Activated CD8-positive, alpha-beta memory T cell treated with anti-CD3 and anti-CD28 coated beads, Interleukin-2, amount 10 ng/mL, durations not matched to agents 7 days and 5 days (primary cell): ENCODE data around the gene KIF1B. TPM values are rescaled to one million over a fixed set of nuclear protein-coding genes. Genes with fewer than 3 reads are reported as not detected.

Experiments
- ATAC-seq: fragments of 150-1000 bp; cut with Tn5 transposase; one replicate; pipeline ENCODE4 v1.10.0; 2021; ENCODE audit warnings: moderate library complexity
- CTCF ChIA-PET: fragments of 350-600 bp; sonication (Branson Sonifier 250); formaldehyde crosslinking; loops from one replicate; lab custom pipeline; 2021; ENCODE audit warnings: antibody characterized with exemption; lab: Charles Lee
- DNase-seq: peaks from one replicate; pipeline ENCODE4 v3.0.0-alpha.2; 2020
- H3K27ac Mint-ChIP-seq: one replicate; pipeline ENCODE4 v1.8.0; 2021; ENCODE audit warnings: mild to moderate bottlenecking, mixed read lengths
- H3K27me3 Mint-ChIP-seq: one replicate; pipeline ENCODE4 v1.8.0; 2021; ENCODE audit warnings: mixed read lengths
- H3K36me3 Mint-ChIP-seq: one replicate; pipeline ENCODE4 v1.8.0; 2021; ENCODE audit warnings: mild to moderate bottlenecking, mixed read lengths
- H3K4me1 Mint-ChIP-seq: one replicate; pipeline ENCODE4 v1.8.0; 2021; ENCODE audit warnings: mixed read lengths
- H3K4me3 Mint-ChIP-seq: one replicate; pipeline ENCODE4 v1.8.0; 2021; ENCODE audit warnings: mild to moderate bottlenecking, moderate library complexity, mixed read lengths
- H3K9me3 Mint-ChIP-seq: one replicate; pipeline ENCODE4 v1.8.0; 2022; ENCODE audit warnings: low read depth, mixed read lengths
- total RNA-seq, 2 experiments: library from RNA; stranded (reverse); gene quantifications; one replicate each; pipeline ENCODE4 v1.2.3, GENCODE V29; 2021

KIF1B gene
- total RNA-seq, 2 experiments from 2014 or later, result 14.2 to 21.3 TPM

DNA sequence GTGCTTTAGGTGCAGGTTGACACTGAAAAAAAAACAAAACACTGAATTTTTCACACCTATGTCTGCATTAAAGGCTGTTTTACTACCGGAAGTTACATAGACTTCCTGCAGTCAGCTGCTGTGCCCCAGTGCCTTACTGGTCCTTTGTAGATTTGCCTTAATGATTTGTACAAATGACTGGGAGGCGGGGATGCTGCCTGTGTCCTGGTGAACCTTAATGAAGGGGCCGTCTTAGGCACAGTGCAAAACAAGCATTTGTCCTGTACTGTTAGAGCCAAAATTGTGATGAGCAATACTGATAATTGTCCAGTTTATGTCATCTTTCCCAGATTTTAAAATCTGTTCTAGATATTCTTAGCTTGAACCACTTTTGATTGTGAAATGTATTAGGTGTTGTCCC lies 97.6 kb downstream of the KIF1B start:
- H3K27ac Mint-ChIP-seq, result no peak overlapping the region
- H3K4me1 Mint-ChIP-seq, result peaks cover 10% of the 10 kb centered on the region
- no peaks in the 10 kb centered on the region for H3K27me3 Mint-ChIP-seq
- H3K36me3 Mint-ChIP-seq, result peaks cover 20% of the 10 kb centered on the region
- CTCF ChIA-PET, result interaction anchor here (1.0 to 1.5 kb wide), 4 partner anchors 9 to 241 kb away, joined by 3 to 4 read pairs (median 3); partner anchors contain the start of gene KIF1B
- peak; percentile 47 for DNase-seq
- ATAC-seq, result peak; percentile 70
- H3K4me3 Mint-ChIP-seq, result no peak overlapping the region
- H3K9me3 Mint-ChIP-seq, result no peaks in the 10 kb centered on the region

- peaks cover 6% of the 10 kb centered on the region for H3K36me3 Mint-ChIP-seq
- no peaks in the 10 kb centered on the region for H3K9me3 Mint-ChIP-seq
- no peak for ATAC-seq
- H3K27ac Mint-ChIP-seq, result no peak overlapping the region
- no peak for DNase-seq
- H3K27me3 Mint-ChIP-seq, result no peaks in the 10 kb centered on the region
- H3K4me3 Mint-ChIP-seq, result no peak overlapping the region
- peaks cover 10% of the 10 kb centered on the region for H3K4me1 Mint-ChIP-seq
- CTCF ChIA-PET, result interaction anchor here (0.5 to 1.0 kb wide), 2 partner anchors 99 to 812 kb away, joined by 3 read pairs; partner anchors contain the start of gene KIF1B
Observed at GRCh38 chr1:10309243-10310011, 99.1 kb downstream of the KIF1B start.

- H3K27ac Mint-ChIP-seq, result no peak overlapping the region
- H3K27me3 Mint-ChIP-seq, result no peaks in the 10 kb centered on the region
- no peak for DNase-seq
- ATAC-seq, result no peak
- no peaks in the 10 kb centered on the region for H3K9me3 Mint-ChIP-seq
- H3K4me3 Mint-ChIP-seq, result no peak overlapping the region
- peaks cover 7% of the 10 kb centered on the region for H3K4me1 Mint-ChIP-seq
- CTCF ChIA-PET, result no interaction called here
- peaks cover 2% of the 10 kb centered on the region for H3K36me3 Mint-ChIP-seq
Observed at GRCh38 chr1:10316752-10317151, 106.4 kb downstream of the KIF1B start.

GRCh38 chr1:10319750-10320149 lies 109.4 kb downstream of the KIF1B start:
- DNase-seq (no peak), ATAC-seq (no peak)
- H3K27ac Mint-ChIP-seq, result no peak overlapping the region
- CTCF ChIA-PET, result interaction anchor here (1.2 kb wide), 1 partner anchor 110 kb away, joined by 3 read pairs; no protein-coding TSS in a partner anchor
- no peaks in the 10 kb centered on the region for H3K27me3 Mint-ChIP-seq
- H3K36me3 Mint-ChIP-seq, result peaks cover 9% of the 10 kb centered on the region
- H3K4me1 Mint-ChIP-seq, result peaks cover 12% of the 10 kb centered on the region
- H3K4me3 Mint-ChIP-seq, result no peak overlapping the region
- no peaks in the 10 kb centered on the region for H3K9me3 Mint-ChIP-seq

- CTCF ChIA-PET, result interaction anchor here (0.7 to 2.0 kb wide), 2 partner anchors 110 to 1210 kb away, joined by 3 to 5 read pairs; partner anchors contain the start of gene KIF1B
- Mint-ChIP-seq H3K4me3 (no peak overlapping the region), H3K36me3 (peaks cover 9% of the 10 kb centered on the region), H3K27ac (no peak overlapping the region), H3K27me3 (no peaks in the 10 kb centered on the region), H3K4me1 (peaks cover 12% of the 10 kb centered on the region), H3K9me3 (no peaks in the 10 kb centered on the region)
- DNase-seq, result no peak
- ATAC-seq, result no peak
Observed at GRCh38 chr1:10320336-10320735, 110.0 kb downstream of the KIF1B start.

DNA sequence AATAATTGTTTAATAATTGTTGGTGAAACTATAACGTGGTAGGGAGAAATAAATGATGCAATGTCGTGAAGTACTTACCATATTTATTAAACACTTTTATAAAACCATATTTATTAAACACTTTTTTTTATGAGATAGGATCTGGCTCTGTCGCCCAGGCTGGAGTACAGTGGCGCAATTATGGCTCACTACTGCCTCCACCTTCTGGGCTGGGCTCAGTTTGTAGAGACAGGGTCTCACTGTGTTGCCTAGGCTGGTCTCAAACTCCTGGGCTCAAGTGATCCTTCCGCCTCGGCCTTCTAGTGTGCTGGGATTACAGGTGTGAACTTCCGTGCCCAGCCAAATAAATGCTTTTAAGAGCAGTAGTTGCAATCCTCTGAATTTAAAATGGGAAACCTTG lies 112.5 kb downstream of the KIF1B start:
- H3K27ac Mint-ChIP-seq, result no peak overlapping the region
- H3K27me3 Mint-ChIP-seq, result no peaks in the 10 kb centered on the region
- no peak for ATAC-seq
- H3K9me3 Mint-ChIP-seq, result no peaks in the 10 kb centered on the region
- no peak for DNase-seq
- peaks cover 19% of the 10 kb centered on the region for H3K36me3 Mint-ChIP-seq
- no peak overlapping the region for H3K4me3 Mint-ChIP-seq
- CTCF ChIA-PET, result no interaction called here
- H3K4me1 Mint-ChIP-seq, result peaks cover 12% of the 10 kb centered on the region

DNA sequence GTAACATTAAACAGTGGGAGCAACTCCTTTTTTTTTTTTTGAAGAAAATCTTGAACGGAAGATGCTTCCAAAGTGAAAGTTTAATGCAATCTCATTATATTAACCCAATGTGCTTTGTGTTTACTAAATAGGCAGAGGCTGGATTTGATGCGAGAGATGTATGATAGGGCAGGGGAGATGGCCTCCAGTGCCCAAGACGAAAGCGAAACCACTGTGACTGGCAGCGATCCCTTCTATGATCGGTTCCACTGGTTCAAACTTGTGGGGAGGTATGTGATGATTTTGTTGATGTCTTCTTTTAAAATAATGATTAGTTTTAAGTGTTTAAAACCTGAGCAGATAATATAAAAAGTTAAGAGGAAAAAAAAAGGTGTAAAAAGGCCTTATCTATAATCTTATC lies 114.3 kb downstream of the KIF1B start:
- Mint-ChIP-seq H3K27me3 (no peaks in the 10 kb centered on the region), H3K9me3 (no peaks in the 10 kb centered on the region)
- CTCF ChIA-PET, result no interaction called here

DNA sequence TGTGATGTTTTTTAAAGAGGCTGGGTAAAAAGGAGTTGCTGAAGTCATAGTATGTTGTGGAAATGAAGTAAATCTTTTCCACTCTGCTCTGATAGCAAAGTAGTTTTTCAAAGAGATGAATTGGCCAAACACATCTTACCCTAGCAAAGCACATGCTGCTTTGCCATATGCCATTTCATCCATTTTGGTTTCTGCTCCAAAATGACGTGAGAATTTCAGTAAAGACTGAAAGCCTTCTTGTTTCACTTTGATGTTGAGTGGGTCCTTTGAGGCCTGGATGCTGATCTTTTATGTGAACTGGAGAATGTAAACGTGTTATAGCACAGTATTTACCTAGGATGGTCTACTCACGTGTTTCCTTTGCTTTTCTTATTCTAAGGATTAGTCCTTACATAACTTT lies 115.2 kb downstream of the KIF1B start:
- no peak for DNase-seq
- no peak for ATAC-seq
- Mint-ChIP-seq H3K36me3 (peaks cover 19% of the 10 kb centered on the region), H3K4me3 (no peak overlapping the region), H3K27me3 (no peaks in the 10 kb centered on the region), H3K27ac (peak overlapping the region; percentile 50), H3K4me1 (peaks cover 7% of the 10 kb centered on the region), H3K9me3 (no peaks in the 10 kb centered on the region)
- CTCF ChIA-PET, result no interaction called here

More for the DNA sequence above, 114.3 kb downstream of the KIF1B start:
- H3K36me3 Mint-ChIP-seq, result peaks cover 19% of the 10 kb centered on the region
- ATAC-seq (peak; percentile 65), DNase-seq (no peak)
- peak overlapping the region; percentile 50 for H3K27ac Mint-ChIP-seq
- peaks cover 7% of the 10 kb centered on the region for H3K4me1 Mint-ChIP-seq
- peak overlapping the region; percentile 19 for H3K4me3 Mint-ChIP-seq

DNA sequence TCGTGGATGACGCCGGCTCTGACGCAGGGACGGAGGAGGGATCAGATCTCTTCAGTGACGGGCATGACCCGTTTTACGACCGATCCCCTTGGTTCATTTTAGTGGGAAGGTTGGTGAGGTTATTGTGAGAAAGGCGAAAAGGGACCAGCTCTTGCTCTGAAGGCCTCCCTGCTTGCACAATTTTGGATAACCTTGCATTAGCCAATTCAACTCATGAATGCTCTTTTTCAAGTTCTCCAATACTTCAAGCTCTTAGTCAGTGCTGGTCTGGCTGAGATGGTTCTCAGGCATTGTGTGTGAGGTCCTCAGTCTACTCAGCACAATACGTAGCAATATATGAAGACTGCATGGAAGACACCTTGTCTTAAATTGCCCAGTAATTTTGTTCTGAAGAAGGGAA lies 115.9 kb downstream of the KIF1B start:
- Mint-ChIP-seq H3K9me3 (no peaks in the 10 kb centered on the region), H3K36me3 (peaks cover 19% of the 10 kb centered on the region), H3K4me1 (peaks cover 7% of the 10 kb centered on the region), H3K27me3 (no peaks in the 10 kb centered on the region), H3K27ac (no peak overlapping the region), H3K4me3 (no peak overlapping the region)
- no peak for DNase-seq
- ATAC-seq, result no peak
- CTCF ChIA-PET, result no interaction called here

- H3K27me3 Mint-ChIP-seq, result no peaks in the 10 kb centered on the region
- DNase-seq (no peak), ATAC-seq (no peak)
- no peaks in the 10 kb centered on the region for H3K9me3 Mint-ChIP-seq
- H3K4me3 Mint-ChIP-seq, result no peak overlapping the region
- H3K36me3 Mint-ChIP-seq, result peaks cover 17% of the 10 kb centered on the region
- peaks cover 7% of the 10 kb centered on the region for H3K4me1 Mint-ChIP-seq
- CTCF ChIA-PET, result interaction anchor here (0.8 to 1.2 kb wide), 2 partner anchors 10 to 118 kb away, joined by 3 to 4 read pairs; partner anchors contain the start of gene KIF1B
- no peak overlapping the region for H3K27ac Mint-ChIP-seq
Observed at GRCh38 chr1:10328180-10328963, 118.0 kb downstream of the KIF1B start.

GRCh38 chr1:10337436-10337835 lies 127.1 kb downstream of the KIF1B start:
- H3K27ac Mint-ChIP-seq, result no peak overlapping the region

DNA sequence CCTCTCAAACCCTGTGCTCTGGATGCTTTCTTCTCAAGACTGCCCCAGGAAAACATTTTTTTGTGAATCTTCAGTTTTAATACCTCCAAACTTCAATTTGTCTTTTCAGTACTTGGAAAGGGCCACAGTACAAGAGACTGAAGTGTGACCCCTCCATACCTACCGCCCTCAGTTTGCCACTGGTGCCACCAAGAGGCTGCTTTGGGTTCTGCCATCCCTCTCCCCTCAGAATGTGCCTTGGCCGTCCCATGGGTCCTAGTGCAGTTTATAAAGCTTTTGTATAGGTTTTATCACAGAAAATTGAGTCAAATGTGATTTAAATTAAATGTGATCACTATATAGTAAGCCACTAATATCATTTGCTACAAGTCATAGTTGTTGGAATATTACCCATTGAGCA lies 127.7 kb downstream of the KIF1B start:
- ATAC-seq (peak; percentile 84), DNase-seq (peak; percentile 65)
- no peak overlapping the region for H3K27ac Mint-ChIP-seq
- no peaks in the 10 kb centered on the region for H3K4me1 Mint-ChIP-seq
- no peak overlapping the region for H3K4me3 Mint-ChIP-seq
- no peaks in the 10 kb centered on the region for H3K27me3 Mint-ChIP-seq
- H3K36me3 Mint-ChIP-seq, result peaks cover 6% of the 10 kb centered on the region
- H3K9me3 Mint-ChIP-seq, result no peaks in the 10 kb centered on the region
- CTCF ChIA-PET, result interaction anchor here (0.6 to 6.3 kb wide), 10 partner anchors 10 to 178 kb away, joined by 3 to 50 read pairs (median 3); partner anchors contain the start of genes CENPS and KIF1B

More at GRCh38 chr1:10337436-10337835, 127.1 kb downstream of the KIF1B start:
- Mint-ChIP-seq H3K9me3 (no peaks in the 10 kb centered on the region), H3K4me3 (no peak overlapping the region), H3K27me3 (no peaks in the 10 kb centered on the region), H3K36me3 (peaks cover 4% of the 10 kb centered on the region), H3K4me1 (no peaks in the 10 kb centered on the region)
- DNase-seq, result no peak
- CTCF ChIA-PET, result interaction anchor here (1.0 to 6.3 kb wide), 7 partner anchors 12 to 177 kb away, joined by 3 to 50 read pairs (median 3); partner anchors contain the start of genes CENPS and KIF1B
- ATAC-seq, result no peak

DNA sequence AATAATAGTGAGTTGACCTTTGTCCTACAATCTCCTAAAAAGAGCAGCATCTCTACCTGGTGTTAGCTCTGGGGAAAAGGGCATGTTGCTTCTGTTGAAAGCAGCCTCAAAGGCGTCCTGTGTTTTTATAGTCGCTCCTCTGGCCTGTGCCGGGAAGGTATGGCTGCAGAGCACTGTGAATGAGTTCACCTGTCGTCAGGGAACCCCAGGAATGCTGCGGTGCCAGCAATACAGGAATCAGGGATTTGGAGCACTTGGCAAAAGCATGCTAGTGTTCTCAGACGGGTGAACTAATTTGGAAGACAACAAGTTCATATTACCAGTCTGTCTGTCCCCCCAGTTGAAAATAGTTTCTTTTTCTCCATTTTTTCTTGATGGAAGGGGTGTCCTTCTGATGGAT lies 128.2 kb downstream of the KIF1B start:
- DNase-seq, result no peak
- CTCF ChIA-PET, result interaction anchor here (0.6 to 6.3 kb wide), 7 partner anchors 11 to 129 kb away, joined by 3 to 50 read pairs (median 3); partner anchors contain the start of gene KIF1B
- H3K4me1 Mint-ChIP-seq, result no peaks in the 10 kb centered on the region
- no peaks in the 10 kb centered on the region for H3K27me3 Mint-ChIP-seq
- ATAC-seq, result no peak
- H3K9me3 Mint-ChIP-seq, result no peaks in the 10 kb centered on the region
- peaks cover 7% of the 10 kb centered on the region for H3K36me3 Mint-ChIP-seq
- no peak overlapping the region for H3K4me3 Mint-ChIP-seq
- H3K27ac Mint-ChIP-seq, result no peak overlapping the region
